KG1 (cell line): Measurements from ENCODE around the gene MTUS2.
"Not testable (repeated sequence)": the region's sequence is repeated elsewhere in the genome, so short reads cannot be mapped to it uniquely, and the experiment has no call there.

Experiments used
- DNase-seq: peaks from one replicate; lab custom pipeline; 2025; lab: John Stamatoyannopoulos, UW

MTUS2 gene

GRCh38 chr13:29319451-29319850, 499.3 kb downstream of the MTUS2 start:
- DNase-seq: no peak

GRCh38 chr13:29323954-29324353, 503.8 kb downstream of the MTUS2 start:
- DNase-seq: no peak

- DNase-seq: no peak
Measured at GRCh38 chr13:29324601-29325000, 504.5 kb downstream of the MTUS2 start.

GRCh38 chr13:29328501-29328900, 508.4 kb downstream of the MTUS2 start:
- no peak for DNase-seq

- no peak for DNase-seq
Measured at GRCh38 chr13:29336356-29336755, 516.2 kb downstream of the MTUS2 start.

GRCh38 chr13:29339386-29340272, 519.5 kb downstream of the MTUS2 start:
- no peak for DNase-seq

GRCh38 chr13:29345860-29346582, 525.9 kb downstream of the MTUS2 start:
- DNase-seq: not testable (repeated sequence)

- no peak for DNase-seq
Measured at GRCh38 chr13:29355029-29355428, 534.9 kb downstream of the MTUS2 start.

GRCh38 chr13:29359181-29359580, 539.0 kb downstream of the MTUS2 start:
- no peak for DNase-seq

GRCh38 chr13:29361716-29362115, 541.6 kb downstream of the MTUS2 start:
- no peak for DNase-seq

- peak; percentile 17 for DNase-seq
Measured at GRCh38 chr13:29362849-29363604, 542.9 kb downstream of the MTUS2 start.

GRCh38 chr13:29369060-29369743, 549.1 kb downstream of the MTUS2 start:
- peak; percentile 32 for DNase-seq

GRCh38 chr13:29379281-29379680, 559.1 kb downstream of the MTUS2 start:
- no peak for DNase-seq

GRCh38 chr13:29379865-29380264, 559.7 kb downstream of the MTUS2 start:
- DNase-seq: no peak

- no peak for DNase-seq
Measured at GRCh38 chr13:29382021-29382420, 561.9 kb downstream of the MTUS2 start.

- no peak for DNase-seq
Measured at GRCh38 chr13:29383476-29383875, 563.3 kb downstream of the MTUS2 start.

- DNase-seq: no peak
Measured at GRCh38 chr13:29384466-29384865, 564.3 kb downstream of the MTUS2 start.

GRCh38 chr13:29384871-29385270, 564.7 kb downstream of the MTUS2 start:
- no peak for DNase-seq

- DNase-seq: no peak
Measured at GRCh38 chr13:29386246-29386645, 566.1 kb downstream of the MTUS2 start.

GRCh38 chr13:29390598-29390997, 570.5 kb downstream of the MTUS2 start:
- not testable (repeated sequence) for DNase-seq

GRCh38 chr13:29396446-29396845, 576.3 kb downstream of the MTUS2 start:
- DNase-seq: no peak

- DNase-seq: no peak
Measured at GRCh38 chr13:29397265-29397664, 577.1 kb downstream of the MTUS2 start.
